Measurements from ENCODE around the gene OXA1L.

- TF ChIP-seq POLR2AphosphoS5 (IDR thresholded peaks at IDR 0.05; ENCODE audit: borderline replicate concordance, low read depth, low read length) (no peak), EZH2 (IDR thresholded peaks at IDR 0.05) (no peak), FOXP2 (optimal IDR thresholded peaks at IDR 0.05; ENCODE audit: control extremely low read depth, extremely low read length, insufficient read depth) (no peak)
These were observed 12.9 kb upstream of the OXA1L start for GRCh38 chr14:22753586-22753985.

All from SK-N-MC (cell line).